Measurements from ENCODE around the gene DYNLRB2. TPM values are rescaled to one million over a fixed set of nuclear protein-coding genes. Genes with fewer than 3 reads are reported as not detected.

The DYNLRB2 gene
- total and polyA plus RNA-seq, 3 experiments from 2014 or later: 0.58 to 0.83 TPM; not detected in 1

DNA sequence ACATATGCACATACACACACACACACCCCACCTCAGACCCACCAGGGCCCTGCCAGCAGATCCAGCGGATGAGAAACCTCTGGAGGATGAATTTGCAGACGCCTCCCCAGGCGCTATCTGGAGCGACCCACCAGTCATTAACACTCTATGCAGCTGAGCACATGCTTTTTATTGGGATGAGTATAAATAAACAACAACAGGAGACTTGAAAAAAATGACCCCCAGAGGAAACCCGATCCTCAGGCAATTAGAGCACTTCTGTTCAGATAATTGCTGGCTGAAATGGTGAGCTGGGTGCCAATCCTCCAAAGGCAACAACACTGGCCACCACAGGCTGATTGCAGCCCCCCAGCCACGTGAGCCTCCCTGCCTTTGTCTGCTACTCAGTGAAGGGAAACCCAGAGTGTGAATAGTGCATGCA lies 32.9 kb downstream of the DYNLRB2 start:
- H3K4me1 Mint-ChIP-seq: peaks cover 22 to 35% (median 32%) of the 10 kb centered on the region in 3 donors
- no peaks in the 10 kb centered on the region for H3K27me3 ChIP-seq (ENCODE audit: insufficient read depth, low read length, poor library complexity, severe bottlenecking)
- POLR2A ChIA-PET: no interaction called here

GRCh38 chr16:80576343-80576912 lies 35.6 kb downstream of the DYNLRB2 start:
- ChIA-PET CTCF (no interaction called here), POLR2A (no interaction called here)
- Histone ChIP-seq H3K9me3 (ENCODE audit: low read length) (no peaks in the 10 kb centered on the region), H3K4me3 (ENCODE audit: low read length) (no peak overlapping the region), H3K27me3 (ENCODE audit: insufficient read depth, low read length, poor library complexity, severe bottlenecking) (no peaks in the 10 kb centered on the region), H3K4me1 (ENCODE audit: insufficient read depth, low read length) (peaks cover 25% of the 10 kb centered on the region), H3K27ac (ENCODE audit: low read depth, low read length) (no peak overlapping the region), H3K36me3 (ENCODE audit: insufficient read depth, low read length) (no peaks in the 10 kb centered on the region)
- Mint-ChIP-seq H3K4me3 (no peak overlapping the region), H3K4me1 (peaks cover 23 to 37% (median 36%) of the 10 kb centered on the region in 3 donors), H3K9me3 (peaks cover 0 to 1% (median 0%) of the 10 kb centered on the region in 5 donors), H3K27me3 (no peaks in the 10 kb centered on the region), H3K36me3 (peaks cover 0 to 7% (median under 1%) of the 10 kb centered on the region in 3 donors), H3K27ac (no peak overlapping the region)
- no peak for DNase-seq

More for the DNA sequence above, 32.9 kb downstream of the DYNLRB2 start:
- Histone ChIP-seq H3K27ac (ENCODE audit: low read depth, low read length) (no peak overlapping the region), H3K36me3 (ENCODE audit: insufficient read depth, low read length) (no peaks in the 10 kb centered on the region), H3K4me1 (ENCODE audit: insufficient read depth, low read length) (peaks cover 16% of the 10 kb centered on the region), H3K9me3 (ENCODE audit: low read length) (no peaks in the 10 kb centered on the region), H3K4me3 (ENCODE audit: low read length) (no peak overlapping the region)
- Mint-ChIP-seq H3K9me3 (peaks cover 0 to 1% (median 0%) of the 10 kb centered on the region in 5 donors), H3K36me3 (peaks cover 0 to 10% (median 2%) of the 10 kb centered on the region in 3 donors), H3K4me3 (no peak overlapping the region), H3K27me3 (no peaks in the 10 kb centered on the region), H3K27ac (no peak overlapping the region)
- DNase-seq: no peak
- CTCF ChIA-PET: no interaction called here

DNA sequence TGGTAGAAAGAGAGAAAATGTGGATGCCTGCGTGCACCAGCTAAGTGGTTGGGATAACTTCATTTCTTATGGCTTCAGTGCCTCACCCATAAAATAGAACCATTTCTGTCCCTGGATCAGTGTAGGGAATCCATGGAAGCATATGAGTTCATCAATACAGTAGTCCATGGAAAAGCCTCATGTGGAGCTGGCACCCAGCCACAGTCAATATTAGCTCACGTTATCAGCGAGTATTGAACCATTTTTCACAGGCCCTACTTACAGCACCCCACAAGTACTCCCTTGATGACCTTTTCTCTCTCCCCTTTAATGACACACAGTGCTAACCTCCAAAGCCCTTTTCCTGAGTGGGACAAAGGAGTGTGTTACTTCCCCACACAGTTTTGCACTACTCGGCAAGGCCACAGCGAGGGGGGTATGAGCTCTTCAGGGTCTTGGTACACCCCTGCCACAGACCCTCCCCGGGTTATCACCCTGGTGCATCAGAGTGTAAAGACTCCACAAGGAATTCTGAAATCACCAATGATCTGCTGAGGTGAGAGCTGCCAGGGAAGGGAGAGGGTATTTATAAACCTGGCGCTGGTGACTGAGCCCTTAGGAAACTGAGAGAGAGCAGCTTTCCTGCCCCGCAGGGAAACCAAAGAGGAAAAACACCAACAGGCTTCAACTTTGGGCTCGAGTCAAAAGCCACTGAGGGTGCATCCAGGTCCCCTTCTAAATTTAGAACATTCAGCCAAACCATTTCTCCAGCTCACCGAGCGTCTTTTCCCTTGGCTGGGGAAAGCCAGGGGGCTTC lies 36.9 kb downstream of the DYNLRB2 start:
- no peaks in the 10 kb centered on the region for H3K9me3 ChIP-seq (ENCODE audit: low read length)
- CTCF ChIA-PET: interaction anchor here (1.2 kb wide), 2 partner anchors 13 kb away, joined by 3 to 4 read pairs; no protein-coding TSS in a partner anchor
- no peak overlapping the region for H3K4me3 Mint-ChIP-seq
- peaks cover 0 to 1% (median 0%) of the 10 kb centered on the region in 3 donors for H3K36me3 Mint-ChIP-seq
- no peaks in the 10 kb centered on the region for H3K36me3 ChIP-seq (ENCODE audit: insufficient read depth, low read length)
- DNase-seq: no peak
- H3K27ac Mint-ChIP-seq: no peak overlapping the region
- no peak overlapping the region for H3K27ac ChIP-seq (ENCODE audit: low read depth, low read length)
- peaks cover 29% of the 10 kb centered on the region for H3K4me1 ChIP-seq (ENCODE audit: insufficient read depth, low read length)
- no peaks in the 10 kb centered on the region for H3K27me3 Mint-ChIP-seq
- peaks cover 24 to 44% (median 43%) of the 10 kb centered on the region in 3 donors for H3K4me1 Mint-ChIP-seq
- POLR2A ChIA-PET: no interaction called here
- no peaks in the 10 kb centered on the region for H3K9me3 Mint-ChIP-seq
- no peak overlapping the region for H3K4me3 ChIP-seq (ENCODE audit: low read length)
- H3K27me3 ChIP-seq (ENCODE audit: insufficient read depth, low read length, poor library complexity, severe bottlenecking): no peaks in the 10 kb centered on the region

GRCh38 chr16:80580109-80580832 lies 39.5 kb downstream of the DYNLRB2 start:
- CTCF ChIA-PET: interaction anchor here (0.7 to 3.5 kb wide), 11 partner anchors 10 to 229 kb away, joined by 3 to 17 read pairs (median 3); no protein-coding TSS in a partner anchor
- H3K4me3 Mint-ChIP-seq: peak overlapping the region in 6 of 7 donors; percentile 63 to 69 (median 64)
- POLR2A ChIA-PET: interaction anchor here (1.4 to 2.0 kb wide), 3 partner anchors 11 to 15 kb away, joined by 3 to 21 read pairs (median 5); no protein-coding TSS in a partner anchor
- H3K27ac ChIP-seq (ENCODE audit: low read depth, low read length): peak overlapping the region; percentile 60
- no peaks in the 10 kb centered on the region for H3K36me3 ChIP-seq (ENCODE audit: insufficient read depth, low read length)
- H3K4me3 ChIP-seq (ENCODE audit: low read length): peak overlapping the region; percentile 6
- peaks cover 29% of the 10 kb centered on the region for H3K4me1 ChIP-seq (ENCODE audit: insufficient read depth, low read length)
- peak; percentile 31 to 83 (median 43) for DNase-seq
- H3K27me3 Mint-ChIP-seq: peaks cover 0 to 1% of the 10 kb centered on the region in 2 donors
- H3K4me1 Mint-ChIP-seq: peaks cover 26 to 51% (median 50%) of the 10 kb centered on the region in 3 donors
- H3K27me3 ChIP-seq (ENCODE audit: insufficient read depth, low read length, poor library complexity, severe bottlenecking): no peaks in the 10 kb centered on the region
- H3K9me3 ChIP-seq (ENCODE audit: low read length): no peaks in the 10 kb centered on the region
- no peaks in the 10 kb centered on the region for H3K36me3 Mint-ChIP-seq
- H3K27ac Mint-ChIP-seq: peak overlapping the region; percentile 51 to 97 (median 85)
- H3K9me3 Mint-ChIP-seq: peaks cover 0 to 1% (median 0%) of the 10 kb centered on the region in 5 donors

GRCh38 chr16:80583466-80583865 lies 42.7 kb downstream of the DYNLRB2 start:
- H3K4me3 ChIP-seq (ENCODE audit: low read length): no peak overlapping the region
- Mint-ChIP-seq H3K27me3 (peaks cover 7 to 11% of the 10 kb centered on the region in 2 donors), H3K4me1 (peaks cover 38 to 63% (median 61%) of the 10 kb centered on the region in 3 donors), H3K9me3 (peaks cover 0 to 1% (median 0%) of the 10 kb centered on the region in 5 donors), H3K36me3 (peaks cover 0 to 6% (median 0%) of the 10 kb centered on the region in 3 donors), H3K4me3 (no peak overlapping the region), H3K27ac (no peak overlapping the region)
- CTCF ChIA-PET: interaction anchor here (0.6 kb wide), 1 partner anchor 246 kb away, joined by 3 read pairs; no protein-coding TSS in a partner anchor
- H3K27ac ChIP-seq (ENCODE audit: low read depth, low read length): no peak overlapping the region
- peaks cover 36% of the 10 kb centered on the region for H3K4me1 ChIP-seq (ENCODE audit: insufficient read depth, low read length)
- POLR2A ChIA-PET: no interaction called here
- no peaks in the 10 kb centered on the region for H3K36me3 ChIP-seq (ENCODE audit: insufficient read depth, low read length)
- no peaks in the 10 kb centered on the region for H3K9me3 ChIP-seq (ENCODE audit: low read length)
- no peaks in the 10 kb centered on the region for H3K27me3 ChIP-seq (ENCODE audit: insufficient read depth, low read length, poor library complexity, severe bottlenecking)
- DNase-seq: no peak

GRCh38 chr16:80585764-80586163 lies 45.0 kb downstream of the DYNLRB2 start:
- Mint-ChIP-seq H3K36me3 (peaks cover 0 to 9% (median 0%) of the 10 kb centered on the region in 3 donors), H3K4me3 (peak overlapping the region in 5 of 7 donors; percentile 12 to 41 (median 32)), H3K27me3 (peaks cover 10 to 18% of the 10 kb centered on the region in 2 donors), H3K27ac (peak overlapping the region in 1 of 8 donors; percentile 10), H3K9me3 (peaks cover 0 to 1% (median 0%) of the 10 kb centered on the region in 5 donors), H3K4me1 (peaks cover 29 to 57% (median 50%) of the 10 kb centered on the region in 3 donors)
- no peaks in the 10 kb centered on the region for H3K9me3 ChIP-seq (ENCODE audit: low read length)
- POLR2A ChIA-PET: no interaction called here
- no peak overlapping the region for H3K4me3 ChIP-seq (ENCODE audit: low read length)
- H3K36me3 ChIP-seq (ENCODE audit: insufficient read depth, low read length): no peaks in the 10 kb centered on the region
- no peak for DNase-seq
- CTCF ChIA-PET: no interaction called here
- H3K4me1 ChIP-seq (ENCODE audit: insufficient read depth, low read length): peaks cover 18% of the 10 kb centered on the region
- no peaks in the 10 kb centered on the region for H3K27me3 ChIP-seq (ENCODE audit: insufficient read depth, low read length, poor library complexity, severe bottlenecking)
- no peak overlapping the region for H3K27ac ChIP-seq (ENCODE audit: low read depth, low read length)

- peaks cover 18% of the 10 kb centered on the region for H3K4me1 ChIP-seq (ENCODE audit: insufficient read depth, low read length)
- DNase-seq: no peak
- ChIA-PET POLR2A (no interaction called here), CTCF (interaction anchor here (0.8 kb wide), 1 partner anchor 222 kb away, joined by 3 read pairs; no protein-coding TSS in a partner anchor)
- H3K4me3 Mint-ChIP-seq: peak overlapping the region in 1 of 7 donors; percentile 15
- no peak overlapping the region for H3K27ac Mint-ChIP-seq
- peaks cover 10 to 18% of the 10 kb centered on the region in 2 donors for H3K27me3 Mint-ChIP-seq
- no peak overlapping the region for H3K27ac ChIP-seq (ENCODE audit: low read depth, low read length)
- peaks cover 0 to 9% (median 0%) of the 10 kb centered on the region in 3 donors for H3K36me3 Mint-ChIP-seq
- H3K36me3 ChIP-seq (ENCODE audit: insufficient read depth, low read length): no peaks in the 10 kb centered on the region
- H3K4me3 ChIP-seq (ENCODE audit: low read length): no peak overlapping the region
- H3K9me3 ChIP-seq (ENCODE audit: low read length): no peaks in the 10 kb centered on the region
- peaks cover 0 to 1% (median 0%) of the 10 kb centered on the region in 5 donors for H3K9me3 Mint-ChIP-seq
- H3K4me1 Mint-ChIP-seq: peaks cover 29 to 57% (median 50%) of the 10 kb centered on the region in 3 donors
- H3K27me3 ChIP-seq (ENCODE audit: insufficient read depth, low read length, poor library complexity, severe bottlenecking): no peaks in the 10 kb centered on the region
Measured at GRCh38 chr16:80586476-80586875, 45.7 kb downstream of the DYNLRB2 start.

Data from CD8-positive, alpha-beta memory T cell (primary cell).